ENCODE data around the gene FBXW4.

FBXW4 gene

GRCh38 chr10:101693978-101694673 is 844 bp downstream of the FBXW4 start:
- DNase-seq = peak in 1 of 2 experiments; percentile 43

- no peak for DNase-seq
These were observed 1.4 kb downstream of the FBXW4 start for GRCh38 chr10:101693651-101693977.

- DNase-seq = no peak
These were observed 3.9 kb downstream of the FBXW4 start for GRCh38 chr10:101691081-101691480.

- DNase-seq = no peak
These were observed 4.5 kb downstream of the FBXW4 start for GRCh38 chr10:101690461-101690860.

- DNase-seq = no peak
These were observed 7.8 kb downstream of the FBXW4 start for GRCh38 chr10:101687071-101687658.

- DNase-seq = no peak
These were observed 8.6 kb downstream of the FBXW4 start for GRCh38 chr10:101686133-101686925.

GRCh38 chr10:101684782-101685181 is 10.2 kb downstream of the FBXW4 start:
- no peak for DNase-seq

- no peak for DNase-seq
These were observed 11.7 kb downstream of the FBXW4 start for GRCh38 chr10:101683276-101683675.

GRCh38 chr10:101682172-101682825 is 12.7 kb downstream of the FBXW4 start:
- no peak for DNase-seq

GRCh38 chr10:101676565-101676964 is 18.4 kb downstream of the FBXW4 start:
- no peak for DNase-seq

GRCh38 chr10:101675115-101675514 is 19.9 kb downstream of the FBXW4 start:
- DNase-seq = no peak

GRCh38 chr10:101672536-101672935 is 22.4 kb downstream of the FBXW4 start:
- DNase-seq = no peak

- DNase-seq = no peak
These were observed 23.5 kb downstream of the FBXW4 start for GRCh38 chr10:101671453-101671852.

- no peak for DNase-seq
These were observed 24.3 kb downstream of the FBXW4 start for GRCh38 chr10:101670635-101671034.

- no peak for DNase-seq
These were observed 25.8 kb downstream of the FBXW4 start for GRCh38 chr10:101669181-101669580.

- no peak for DNase-seq
These were observed 26.4 kb downstream of the FBXW4 start for GRCh38 chr10:101668566-101668965.

- no peak for DNase-seq
These were observed 28.9 kb downstream of the FBXW4 start for GRCh38 chr10:101666083-101666482.

GRCh38 chr10:101663097-101663496 is 31.9 kb downstream of the FBXW4 start:
- no peak for DNase-seq

- DNase-seq = no peak
These were observed 34.7 kb downstream of the FBXW4 start for GRCh38 chr10:101660256-101660655.

GRCh38 chr10:101658975-101659374 is 36.0 kb downstream of the FBXW4 start:
- DNase-seq = no peak

GRCh38 chr10:101656890-101657289 is 38.1 kb downstream of the FBXW4 start:
- no peak for DNase-seq

- DNase-seq = no peak
These were observed 39.4 kb downstream of the FBXW4 start for GRCh38 chr10:101655570-101655969.

- DNase-seq = no peak
These were observed 41.4 kb downstream of the FBXW4 start for GRCh38 chr10:101653536-101653935.

- no peak for DNase-seq
These were observed 43.6 kb downstream of the FBXW4 start for GRCh38 chr10:101651336-101651735.

Measured in NCI-H1930 (cell line).